ENCODE data around the gene AVPR1B.

Gene AVPR1B

DNA sequence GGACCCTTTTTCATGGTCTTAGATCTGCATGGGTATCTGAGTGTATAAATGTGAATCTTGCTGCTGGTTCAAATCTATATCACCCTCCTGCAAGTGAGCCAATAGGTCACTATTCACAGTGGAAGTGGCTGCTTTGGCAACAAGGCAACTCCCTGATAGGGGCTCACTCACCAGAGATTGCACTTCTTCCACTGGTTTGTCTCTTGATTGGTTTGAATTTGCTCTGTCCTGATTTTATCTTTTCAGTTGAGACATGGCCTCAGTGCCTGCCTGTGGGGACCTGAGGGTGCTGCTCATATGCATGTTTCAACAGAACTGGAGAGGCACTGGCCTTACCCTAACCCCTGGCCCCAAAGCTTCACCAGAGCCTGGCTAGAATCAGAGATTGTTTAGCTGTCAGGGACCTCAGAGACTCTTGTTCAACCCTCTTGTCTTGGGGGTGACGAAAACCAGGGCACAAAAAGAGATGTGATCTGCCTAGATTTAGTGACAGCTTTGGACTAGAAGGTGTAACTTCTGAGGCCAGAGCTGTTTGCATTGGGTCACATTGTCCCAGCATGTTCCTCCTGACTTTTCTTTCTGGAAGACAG, 16.9 kb downstream of the AVPR1B start:
- no peak overlapping the region for H3K4me3 ChIP-seq (ENCODE audit: severe bottlenecking)
- H3K4me1 ChIP-seq (ENCODE audit: insufficient read depth, poor library complexity, severe bottlenecking): no peaks in the 10 kb centered on the region
- ATAC-seq (ENCODE audit: low read depth) (no peak), DNase-seq (ENCODE audit: low spot score) (no peak)
- no peaks in the 10 kb centered on the region for H3K9me3 ChIP-seq (ENCODE audit: severe bottlenecking)
- TF ChIP-seq, protein P1, sequence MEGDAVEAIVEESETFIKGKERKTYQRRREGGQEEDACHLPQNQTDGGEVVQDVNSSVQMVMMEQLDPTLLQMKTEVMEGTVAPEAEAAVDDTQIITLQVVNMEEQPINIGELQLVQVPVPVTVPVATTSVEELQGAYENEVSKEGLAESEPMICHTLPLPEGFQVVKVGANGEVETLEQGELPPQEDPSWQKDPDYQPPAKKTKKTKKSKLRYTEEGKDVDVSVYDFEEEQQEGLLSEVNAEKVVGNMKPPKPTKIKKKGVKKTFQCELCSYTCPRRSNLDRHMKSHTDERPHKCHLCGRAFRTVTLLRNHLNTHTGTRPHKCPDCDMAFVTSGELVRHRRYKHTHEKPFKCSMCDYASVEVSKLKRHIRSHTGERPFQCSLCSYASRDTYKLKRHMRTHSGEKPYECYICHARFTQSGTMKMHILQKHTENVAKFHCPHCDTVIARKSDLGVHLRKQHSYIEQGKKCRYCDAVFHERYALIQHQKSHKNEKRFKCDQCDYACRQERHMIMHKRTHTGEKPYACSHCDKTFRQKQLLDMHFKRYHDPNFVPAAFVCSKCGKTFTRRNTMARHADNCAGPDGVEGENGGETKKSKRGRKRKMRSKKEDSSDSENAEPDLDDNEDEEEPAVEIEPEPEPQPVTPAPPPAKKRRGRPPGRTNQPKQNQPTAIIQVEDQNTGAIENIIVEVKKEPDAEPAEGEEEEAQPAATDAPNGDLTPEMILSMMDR (IDR thresholded peaks at IDR 0.05; ENCODE audit: poor library complexity, severe bottlenecking): no peak
- no peaks in the 10 kb centered on the region for H3K27me3 ChIP-seq (ENCODE audit: insufficient read depth, poor library complexity, severe bottlenecking)
- no peaks in the 10 kb centered on the region for H3K36me3 ChIP-seq (ENCODE audit: low read depth)
- no peak overlapping the region for H3K27ac ChIP-seq (ENCODE audit: poor library complexity, severe bottlenecking)

DNA sequence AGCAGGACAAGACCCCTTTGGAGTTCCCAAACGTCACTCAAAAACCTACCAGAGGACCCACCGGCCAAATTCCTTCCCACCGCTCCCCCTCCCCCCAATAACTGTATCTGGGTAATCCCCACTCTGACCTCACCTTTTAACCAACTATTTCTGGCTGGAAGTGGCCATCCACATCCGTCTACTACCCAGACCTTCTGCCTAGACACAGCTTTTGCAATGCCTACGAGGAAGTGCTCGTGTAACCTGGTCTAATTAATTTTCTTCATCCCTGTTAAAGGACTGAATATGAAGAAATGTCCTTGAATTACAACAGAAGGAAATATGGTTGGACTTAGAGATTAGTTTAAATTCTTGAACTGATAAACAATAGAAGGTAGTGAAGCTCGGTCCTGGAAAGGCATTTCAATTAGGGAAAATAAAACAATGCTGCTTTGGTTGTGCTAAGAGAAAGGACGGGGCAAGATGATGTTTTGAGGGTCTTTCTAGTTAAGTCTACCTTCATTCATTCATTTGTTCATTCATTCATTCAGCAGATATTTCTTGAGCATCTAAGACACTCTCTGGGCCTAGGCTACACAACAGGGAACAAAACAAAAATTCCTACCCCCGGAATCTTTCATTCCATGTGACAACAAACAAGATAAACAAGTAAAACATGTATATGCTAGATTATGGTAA, 18.8 kb downstream of the AVPR1B start:
- Histone ChIP-seq H3K27ac (ENCODE audit: poor library complexity, severe bottlenecking) (no peak overlapping the region), H3K4me3 (ENCODE audit: severe bottlenecking) (no peak overlapping the region), H3K36me3 (ENCODE audit: low read depth) (no peaks in the 10 kb centered on the region), H3K27me3 (ENCODE audit: insufficient read depth, poor library complexity, severe bottlenecking) (no peaks in the 10 kb centered on the region), H3K4me1 (ENCODE audit: insufficient read depth, poor library complexity, severe bottlenecking) (no peaks in the 10 kb centered on the region), H3K9me3 (ENCODE audit: severe bottlenecking) (no peaks in the 10 kb centered on the region)
- TF ChIP-seq, protein P1 (IDR thresholded peaks at IDR 0.05; ENCODE audit: poor library complexity, severe bottlenecking): no peak
- DNase-seq (ENCODE audit: low spot score): no peak
- ATAC-seq (ENCODE audit: low read depth): no peak

DNA sequence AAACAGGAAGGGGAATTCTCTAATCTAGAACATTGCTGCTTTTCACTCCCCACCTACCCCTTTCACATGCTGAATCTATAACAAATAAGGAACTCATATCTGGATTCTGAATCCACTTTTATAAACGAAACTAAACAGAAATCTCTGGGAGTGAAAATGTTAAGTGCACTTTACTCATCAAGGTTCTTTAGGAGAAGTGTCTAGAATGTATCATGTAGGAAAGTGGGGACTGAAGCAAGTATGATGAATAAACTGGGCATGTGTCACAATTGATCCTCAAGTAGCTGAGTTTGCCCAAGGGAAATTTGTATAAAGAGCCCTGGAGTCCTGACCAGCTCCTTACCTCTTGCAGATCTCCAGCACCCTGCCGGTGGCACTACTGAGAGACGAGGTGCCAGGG, 19.8 kb downstream of the AVPR1B start:
- H3K36me3 ChIP-seq (ENCODE audit: low read depth): no peaks in the 10 kb centered on the region
- H3K9me3 ChIP-seq (ENCODE audit: severe bottlenecking): no peaks in the 10 kb centered on the region
- H3K4me3 ChIP-seq (ENCODE audit: severe bottlenecking): no peak overlapping the region
- TF ChIP-seq, protein P1 (IDR thresholded peaks at IDR 0.05; ENCODE audit: poor library complexity, severe bottlenecking): no peak
- H3K27me3 ChIP-seq (ENCODE audit: insufficient read depth, poor library complexity, severe bottlenecking): no peaks in the 10 kb centered on the region
- no peak for ATAC-seq (ENCODE audit: low read depth)
- no peak overlapping the region for H3K27ac ChIP-seq (ENCODE audit: poor library complexity, severe bottlenecking)
- H3K4me1 ChIP-seq (ENCODE audit: insufficient read depth, poor library complexity, severe bottlenecking): no peaks in the 10 kb centered on the region
- DNase-seq (ENCODE audit: low spot score): no peak

DNA sequence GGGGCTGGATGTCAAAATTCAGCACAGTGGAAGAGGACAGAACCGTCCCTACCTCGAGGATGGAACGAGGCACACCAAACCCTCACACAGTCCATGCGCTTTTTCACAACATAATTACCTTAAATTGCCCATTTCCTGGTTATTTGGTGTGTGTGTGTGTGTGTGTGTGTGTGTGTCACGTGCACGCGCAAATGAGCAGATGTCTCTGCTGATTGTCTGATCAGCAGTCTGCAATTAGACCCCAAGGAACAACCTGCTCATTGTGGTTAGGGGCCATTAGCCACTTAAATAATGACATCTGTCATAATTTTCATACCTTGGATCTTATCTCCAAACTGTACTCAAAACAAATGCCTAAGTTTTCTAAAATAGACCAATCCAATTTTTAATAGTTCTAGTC, 23.2 kb downstream of the AVPR1B start:
- H3K4me3 ChIP-seq (ENCODE audit: severe bottlenecking): no peak overlapping the region
- ATAC-seq (ENCODE audit: low read depth): no peak
- no peaks in the 10 kb centered on the region for H3K9me3 ChIP-seq (ENCODE audit: severe bottlenecking)
- H3K36me3 ChIP-seq (ENCODE audit: low read depth): no peaks in the 10 kb centered on the region
- no peak overlapping the region for H3K27ac ChIP-seq (ENCODE audit: poor library complexity, severe bottlenecking)
- no peak for DNase-seq (ENCODE audit: low spot score)
- no peaks in the 10 kb centered on the region for H3K27me3 ChIP-seq (ENCODE audit: insufficient read depth, poor library complexity, severe bottlenecking)
- TF ChIP-seq, protein P1 (IDR thresholded peaks at IDR 0.05; ENCODE audit: poor library complexity, severe bottlenecking): no peak
- H3K4me1 ChIP-seq (ENCODE audit: insufficient read depth, poor library complexity, severe bottlenecking): no peaks in the 10 kb centered on the region

DNA sequence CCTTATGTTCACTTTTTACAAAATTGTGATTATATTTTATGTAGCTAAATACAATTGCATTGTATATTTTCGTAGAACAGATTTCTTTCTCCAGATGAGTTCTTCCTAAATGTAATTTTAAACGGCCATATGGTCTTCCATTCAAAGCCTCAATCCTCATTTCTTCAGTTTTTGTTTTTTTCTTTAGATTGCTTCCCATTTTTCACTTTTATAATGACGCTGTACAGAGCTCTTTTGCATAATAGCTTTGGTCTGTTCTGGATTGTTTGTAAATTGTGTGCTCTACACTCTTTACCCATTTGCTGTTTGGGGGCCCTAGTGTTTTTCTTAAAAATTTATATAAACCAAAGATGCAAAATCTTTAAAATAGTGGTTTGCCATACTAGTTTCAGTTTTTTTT, 27.8 kb downstream of the AVPR1B start:
- Histone ChIP-seq H3K4me1 (ENCODE audit: insufficient read depth, poor library complexity, severe bottlenecking) (no peaks in the 10 kb centered on the region), H3K4me3 (ENCODE audit: severe bottlenecking) (no peak overlapping the region), H3K36me3 (ENCODE audit: low read depth) (no peaks in the 10 kb centered on the region), H3K27me3 (ENCODE audit: insufficient read depth, poor library complexity, severe bottlenecking) (no peaks in the 10 kb centered on the region), H3K9me3 (ENCODE audit: severe bottlenecking) (no peaks in the 10 kb centered on the region), H3K27ac (ENCODE audit: poor library complexity, severe bottlenecking) (no peak overlapping the region)
- DNase-seq (ENCODE audit: low spot score) (no peak), ATAC-seq (ENCODE audit: low read depth) (no peak)
- TF ChIP-seq, protein P1 (IDR thresholded peaks at IDR 0.05; ENCODE audit: poor library complexity, severe bottlenecking): no peak

Data from RWPE2 (cell line).